ENCODE data around the gene MAGI2.

DNA sequence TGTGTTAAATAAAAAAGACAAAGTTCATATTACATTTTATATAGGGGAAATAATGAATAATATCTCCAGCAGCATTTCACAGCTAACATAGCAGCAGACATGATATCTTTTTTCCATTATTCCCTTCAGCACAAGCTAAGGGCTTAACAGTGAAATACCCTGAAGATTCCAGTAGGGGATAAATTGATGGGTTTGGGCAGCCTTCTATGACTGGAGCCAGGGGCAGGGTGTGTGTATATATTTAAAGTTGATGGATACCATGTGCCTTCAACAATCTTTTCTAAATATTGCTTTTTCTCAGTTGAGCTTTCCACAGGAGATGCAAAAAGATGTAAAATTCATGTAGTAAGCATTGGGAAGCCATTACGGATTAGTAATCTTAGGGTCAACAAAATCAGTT is 151.2 kb downstream of the MAGI2 start:
- TF ChIP-seq ISL1 (CRISPR knock-in tag; IDR thresholded peaks at IDR 0.05): no peak
- TF ChIP-seq, protein P1, sequence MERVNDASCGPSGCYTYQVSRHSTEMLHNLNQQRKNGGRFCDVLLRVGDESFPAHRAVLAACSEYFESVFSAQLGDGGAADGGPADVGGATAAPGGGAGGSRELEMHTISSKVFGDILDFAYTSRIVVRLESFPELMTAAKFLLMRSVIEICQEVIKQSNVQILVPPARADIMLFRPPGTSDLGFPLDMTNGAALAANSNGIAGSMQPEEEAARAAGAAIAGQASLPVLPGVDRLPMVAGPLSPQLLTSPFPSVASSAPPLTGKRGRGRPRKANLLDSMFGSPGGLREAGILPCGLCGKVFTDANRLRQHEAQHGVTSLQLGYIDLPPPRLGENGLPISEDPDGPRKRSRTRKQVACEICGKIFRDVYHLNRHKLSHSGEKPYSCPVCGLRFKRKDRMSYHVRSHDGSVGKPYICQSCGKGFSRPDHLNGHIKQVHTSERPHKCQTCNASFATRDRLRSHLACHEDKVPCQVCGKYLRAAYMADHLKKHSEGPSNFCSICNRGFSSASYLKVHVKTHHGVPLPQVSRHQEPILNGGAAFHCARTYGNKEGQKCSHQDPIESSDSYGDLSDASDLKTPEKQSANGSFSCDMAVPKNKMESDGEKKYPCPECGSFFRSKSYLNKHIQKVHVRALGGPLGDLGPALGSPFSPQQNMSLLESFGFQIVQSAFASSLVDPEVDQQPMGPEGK (CRISPR knock-in tag; IDR thresholded peaks at IDR 0.05; ENCODE audit: borderline replicate concordance): no peak
- no peak for TF ChIP-seq TOX (CRISPR knock-in tag; IDR thresholded peaks at IDR 0.05; ENCODE audit: borderline replicate concordance)
- no peak for TF ChIP-seq ZFP3 (CRISPR knock-in tag; IDR thresholded peaks at IDR 0.05)
- TF ChIP-seq, protein P2, sequence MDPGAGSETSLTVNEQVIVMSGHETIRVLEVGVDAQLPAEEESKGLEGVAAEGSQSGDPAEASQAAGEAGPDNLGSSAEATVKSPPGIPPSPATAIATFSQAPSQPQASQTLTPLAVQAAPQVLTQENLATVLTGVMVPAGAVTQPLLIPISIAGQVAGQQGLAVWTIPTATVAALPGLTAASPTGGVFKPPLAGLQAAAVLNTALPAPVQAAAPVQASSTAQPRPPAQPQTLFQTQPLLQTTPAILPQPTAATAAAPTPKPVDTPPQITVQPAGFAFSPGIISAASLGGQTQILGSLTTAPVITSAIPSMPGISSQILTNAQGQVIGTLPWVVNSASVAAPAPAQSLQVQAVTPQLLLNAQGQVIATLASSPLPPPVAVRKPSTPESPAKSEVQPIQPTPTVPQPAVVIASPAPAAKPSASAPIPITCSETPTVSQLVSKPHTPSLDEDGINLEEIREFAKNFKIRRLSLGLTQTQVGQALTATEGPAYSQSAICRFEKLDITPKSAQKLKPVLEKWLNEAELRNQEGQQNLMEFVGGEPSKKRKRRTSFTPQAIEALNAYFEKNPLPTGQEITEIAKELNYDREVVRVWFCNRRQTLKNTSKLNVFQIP (CRISPR knock-in tag; IDR thresholded peaks at IDR 0.05; ENCODE audit: borderline replicate concordance, low read depth): no peak
- TF ChIP-seq BACH2 (CRISPR knock-in tag; IDR thresholded peaks at IDR 0.05; ENCODE audit: borderline replicate concordance): no peak

All from SK-N-SH treated with all-trans-retinoic acid at 6 μM for 48 hours (cell line).